ENCODE results near the gene JARID2. TPM values are rescaled to one million over a fixed set of nuclear protein-coding genes. Genes with fewer than 3 reads are reported as not detected.

Gene JARID2
- total and polyA plus RNA-seq, 8 donors, result 2.4 to 6.7 (median 3.7) TPM

DNA sequence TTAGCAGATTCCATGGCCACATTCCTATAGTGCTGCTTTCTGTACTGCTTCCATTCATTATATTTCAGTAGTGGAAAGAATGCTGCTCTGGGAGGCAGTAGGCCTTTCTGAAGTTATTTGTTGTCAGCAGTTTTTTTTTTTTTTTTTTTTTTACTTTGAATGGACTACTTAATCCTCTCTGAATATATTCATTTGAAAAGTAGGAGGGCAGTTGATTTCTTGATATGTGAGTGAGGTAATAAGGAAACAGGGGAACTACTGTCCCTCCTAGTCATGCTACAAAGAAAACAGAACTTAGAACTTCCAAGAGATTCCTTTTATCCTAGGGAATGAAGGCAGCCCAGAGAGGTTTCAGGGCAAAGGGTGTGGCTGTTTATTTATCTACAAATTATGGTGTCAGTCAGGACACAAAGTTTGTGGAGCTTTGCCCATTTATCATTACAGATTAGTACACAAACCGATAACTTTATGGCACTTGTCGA lies 155.9 kb downstream of the JARID2 start:
- TF ChIP-seq, protein P1, sequence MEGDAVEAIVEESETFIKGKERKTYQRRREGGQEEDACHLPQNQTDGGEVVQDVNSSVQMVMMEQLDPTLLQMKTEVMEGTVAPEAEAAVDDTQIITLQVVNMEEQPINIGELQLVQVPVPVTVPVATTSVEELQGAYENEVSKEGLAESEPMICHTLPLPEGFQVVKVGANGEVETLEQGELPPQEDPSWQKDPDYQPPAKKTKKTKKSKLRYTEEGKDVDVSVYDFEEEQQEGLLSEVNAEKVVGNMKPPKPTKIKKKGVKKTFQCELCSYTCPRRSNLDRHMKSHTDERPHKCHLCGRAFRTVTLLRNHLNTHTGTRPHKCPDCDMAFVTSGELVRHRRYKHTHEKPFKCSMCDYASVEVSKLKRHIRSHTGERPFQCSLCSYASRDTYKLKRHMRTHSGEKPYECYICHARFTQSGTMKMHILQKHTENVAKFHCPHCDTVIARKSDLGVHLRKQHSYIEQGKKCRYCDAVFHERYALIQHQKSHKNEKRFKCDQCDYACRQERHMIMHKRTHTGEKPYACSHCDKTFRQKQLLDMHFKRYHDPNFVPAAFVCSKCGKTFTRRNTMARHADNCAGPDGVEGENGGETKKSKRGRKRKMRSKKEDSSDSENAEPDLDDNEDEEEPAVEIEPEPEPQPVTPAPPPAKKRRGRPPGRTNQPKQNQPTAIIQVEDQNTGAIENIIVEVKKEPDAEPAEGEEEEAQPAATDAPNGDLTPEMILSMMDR (IDR thresholded peaks at IDR 0.05), result no peak
- Histone ChIP-seq H3K27ac (no peak overlapping the region), H3K9me3 (no peaks in the 10 kb centered on the region), H3K4me3 (no peak overlapping the region), H3K27me3 (no peaks in the 10 kb centered on the region), H3K36me3 (no peaks in the 10 kb centered on the region), H3K4me1 (peaks cover 0 to 17% (median 13%) of the 10 kb centered on the region in 3 donors)
- DNase-seq, result no peak
- FAIRE-seq, result no peak
- no peak for ATAC-seq
- WGBS, 2 donors, result 15 to 25% methylated on average over 2 of the region's 2 CpGs
- intact Hi-C loops (cut with DNase I), result no loop called here

DNA sequence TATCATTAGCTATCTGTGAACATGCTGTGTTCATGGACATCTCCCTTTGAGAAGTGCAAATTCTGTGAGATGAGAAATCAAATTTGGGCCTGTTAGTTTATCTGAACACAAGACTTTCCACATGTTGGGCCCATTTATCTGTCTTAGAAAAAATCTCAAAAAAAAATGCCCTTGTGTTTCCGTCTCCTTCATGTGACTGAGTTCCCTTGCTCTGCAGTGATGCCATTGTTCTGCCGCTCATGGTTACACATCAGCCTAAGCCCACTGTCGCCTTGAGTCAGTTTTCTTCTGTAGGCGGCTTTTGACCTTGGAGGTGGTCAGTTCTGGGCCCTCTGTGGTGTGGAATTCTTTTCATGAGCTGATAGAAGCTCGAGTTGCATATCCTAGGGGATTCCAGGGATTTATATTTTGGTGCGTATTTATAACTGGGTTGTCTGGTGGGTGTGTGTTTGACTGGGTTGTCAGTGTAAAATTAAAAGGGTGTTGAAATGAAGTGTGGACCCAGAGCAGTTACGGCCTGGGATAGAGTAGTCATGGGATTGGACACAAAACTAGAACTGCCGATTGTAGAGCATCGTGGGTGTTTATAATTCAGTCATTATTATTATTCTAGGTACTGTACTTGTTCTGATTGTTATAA lies 156.7 kb downstream of the JARID2 start:
- H3K4me3 ChIP-seq, result no peak overlapping the region
- H3K36me3 ChIP-seq, result no peaks in the 10 kb centered on the region
- DNase-seq (no peak), ATAC-seq (no peak), FAIRE-seq (no peak)
- WGBS, 2 donors, result 92 to 96% methylated on average over 9 of the region's 9 CpGs
- intact Hi-C loops (cut with DNase I), result no loop called here
- H3K27ac ChIP-seq, result no peak overlapping the region
- H3K27me3 ChIP-seq, result no peaks in the 10 kb centered on the region
- TF ChIP-seq, protein P1 (IDR thresholded peaks at IDR 0.05), result no peak
- H3K9me3 ChIP-seq, result no peaks in the 10 kb centered on the region
- H3K4me1 ChIP-seq, result peaks cover 0 to 12% (median 10%) of the 10 kb centered on the region in 3 donors

DNA sequence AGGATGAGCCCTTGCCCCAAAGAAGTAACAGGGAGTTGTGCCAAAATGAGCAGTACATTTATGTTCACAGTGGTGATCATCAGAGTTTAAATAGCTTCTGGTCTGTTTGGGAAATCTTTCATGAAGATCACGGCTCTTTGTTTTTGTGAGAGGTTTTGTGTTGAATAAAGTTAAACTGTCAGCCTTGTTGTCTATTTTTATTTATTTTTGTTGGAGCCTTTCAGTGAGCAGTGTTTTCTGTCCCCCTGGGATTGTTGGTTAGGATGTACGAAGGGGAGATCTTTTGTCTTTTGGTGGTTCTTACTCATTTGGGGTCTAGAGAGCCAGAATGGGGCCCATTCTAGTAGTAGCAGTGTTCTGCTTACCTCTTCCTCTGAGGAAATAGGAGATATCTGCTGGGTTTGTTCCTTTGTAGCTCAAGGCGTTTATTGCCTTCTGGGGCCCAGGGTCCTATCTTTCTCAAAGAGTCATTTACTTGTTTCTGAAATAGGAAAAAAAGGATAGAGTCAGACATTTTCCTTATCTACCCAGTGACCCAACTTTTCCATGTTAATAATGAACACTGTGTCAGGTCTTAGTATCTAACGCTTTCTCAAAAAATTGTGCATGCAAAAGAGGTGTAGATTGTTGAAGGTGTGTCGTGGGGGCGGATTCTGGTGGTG lies 157.4 kb downstream of the JARID2 start:
- peaks cover 0 to 12% (median 10%) of the 10 kb centered on the region in 3 donors for H3K4me1 ChIP-seq
- intact Hi-C loops (cut with DNase I), result no loop called here
- FAIRE-seq (no peak), ATAC-seq (no peak), DNase-seq (no peak)
- WGBS, 2 donors, result 94 to 95% methylated on average over 6 of the region's 6 CpGs
- no peaks in the 10 kb centered on the region for H3K27me3 ChIP-seq
- H3K9me3 ChIP-seq, result no peaks in the 10 kb centered on the region
- TF ChIP-seq, protein P1 (IDR thresholded peaks at IDR 0.05), result no peak
- no peak overlapping the region for H3K27ac ChIP-seq
- no peak overlapping the region for H3K4me3 ChIP-seq
- H3K36me3 ChIP-seq, result no peaks in the 10 kb centered on the region

- no peaks in the 10 kb centered on the region for H3K9me3 ChIP-seq
- H3K36me3 ChIP-seq, result no peaks in the 10 kb centered on the region
- no peak overlapping the region for H3K4me3 ChIP-seq
- H3K27me3 ChIP-seq, result no peaks in the 10 kb centered on the region
- TF ChIP-seq, protein P1 (IDR thresholded peaks at IDR 0.05), result no peak
- H3K4me1 ChIP-seq, result peaks cover 0 to 10% (median 7%) of the 10 kb centered on the region in 3 donors
- DNase-seq, result no peak
- FAIRE-seq, result no peak
- no peak for ATAC-seq
- intact Hi-C loops (cut with DNase I), result no loop called here
- H3K27ac ChIP-seq, result no peak overlapping the region
These were observed 158.8 kb downstream of the JARID2 start for GRCh38 chr6:15404685-15404980.

Measured in pancreas (tissue), 10 donors.